Tibial nerve (tissue), 4 donors: ENCODE data around the gene TMEM94. TPM values are rescaled to one million over a fixed set of nuclear protein-coding genes. Genes with fewer than 3 reads are reported as not detected.
A peak's percentile ranks its signal among the peaks of the same experiment; 100 is the strongest.

Source experiments
- DNase-seq, 2 donors: peaks; one replicate each; pipeline ENCODE4 v3.0.0-alpha.2; 2019; ENCODE audit warnings: low spot score in 2 of 2
- H3K27ac ChIP-seq, 4 donors: fragments of 200-600 bp; sonication (generic) in 3 of 4; one replicate each; pipeline ENCODE4 v1.5.1; 2017 to 2019; ENCODE audit warnings: mild to moderate bottlenecking in 1 of 4
- H3K27me3 ChIP-seq, 2 donors: fragments of 200-600 bp; sonication (generic) in 1 of 2; one replicate each; pipeline versions ENCODE4 v1.5.1 to v1.6.0; 2017 to 2019
- H3K36me3 ChIP-seq, 3 donors: fragments of 200-600 bp; sonication (generic); one replicate each; pipeline ENCODE4 v1.5.1; 2018 to 2019
- H3K4me1 ChIP-seq, 4 donors: fragments of 200-600 bp; sonication (generic) in 3 of 4; one replicate each; pipeline ENCODE4 v1.5.1; 2017 to 2019
- H3K4me3 ChIP-seq, 4 donors: fragments of 200-600 bp; sonication (generic) in 3 of 4; one replicate each; pipeline ENCODE4 v1.5.1; 2017 to 2019; ENCODE audit warnings: mild to moderate bottlenecking in 1 of 4, moderate library complexity in 1 of 4
- H3K9me3 ChIP-seq, 4 donors: fragments of 200-600 bp; sonication (generic) in 3 of 4; one replicate each; pipeline ENCODE4 v1.5.1; 2017 to 2019
- CTCF ChIP-seq, 5 experiments: fragments of 200-600 bp in 3 of 5; fragments of 450-650 bp in 2 of 5; sonication (generic) in 3 of 5; IDR thresholded peaks; one replicate each; pipeline ENCODE4 v1.5.1; 2016 to 2019; ENCODE audit warnings: antibody characterized with exemption in 5 of 5, mild to moderate bottlenecking in 3 of 5, moderate library complexity in 2 of 5
- EP300 ChIP-seq, 2 donors: sonication (generic); formaldehyde crosslinking; IDR thresholded peaks; one replicate each; pipeline ENCODE4 v1.6.1; 2017; ENCODE audit warnings: antibody characterized with exemption in 2 of 2, mild to moderate bottlenecking in 1 of 2
- POLR2A ChIP-seq, 2 donors: fragments of 450-650 bp; IDR thresholded peaks; one replicate each; pipeline ENCODE4 v1.6.1; 2017; ENCODE audit warnings: antibody characterized with exemption in 2 of 2, mild to moderate bottlenecking in 2 of 2, moderate library complexity in 2 of 2
- WGBS, 2 donors: methylation state at CpG; one replicate each; pipeline ENCODE4 v1.1.5; 2018; 5-methylcytosine and 5-hydroxymethylcytosine counted together
- total RNA-seq, 4 donors: library from RNA; depleted of rRNA; stranded (reverse); fragments of >200 nt; gene quantifications; one replicate each; pipeline ENCODE4 v1.1.0, GENCODE V29; 2016

TMEM94 gene
- total RNA-seq, 4 donors from 2014 or later: 84.3 to 95.1 (median 89.9) TPM

- WGBS, 2 donors: 61 to 65% methylated on average over 21 of the region's 21 CpGs
- no peak overlapping the region for H3K4me3 ChIP-seq
- H3K36me3 ChIP-seq: peaks cover 0 to 90% (median 23%) of the 10 kb centered on the region in 3 donors
- TF ChIP-seq CTCF (IDR thresholded peaks at IDR 0.05) (no peak), EP300 (IDR thresholded peaks at IDR 0.05) (no peak), POLR2A (IDR thresholded peaks at IDR 0.05) (no peak)
- peaks cover 0 to 49% (median 16%) of the 10 kb centered on the region in 4 donors for H3K4me1 ChIP-seq
- H3K9me3 ChIP-seq: no peaks in the 10 kb centered on the region
- H3K27me3 ChIP-seq: no peaks in the 10 kb centered on the region
- H3K27ac ChIP-seq: peak overlapping the region in 2 of 4 donors; percentile 90 to 96
- no peak for DNase-seq
These were observed 41.7 kb downstream of the TMEM94 start for GRCh38 chr17:75498039-75498725.

GRCh38 chr17:75498726-75499213 lies 42.3 kb downstream of the TMEM94 start:
- DNase-seq: no peak
- H3K9me3 ChIP-seq: no peaks in the 10 kb centered on the region
- peak overlapping the region in 2 of 4 donors; percentile 90 to 96 for H3K27ac ChIP-seq
- H3K36me3 ChIP-seq: peaks cover 0 to 90% (median 17%) of the 10 kb centered on the region in 3 donors
- peaks cover 0 to 52% (median 16%) of the 10 kb centered on the region in 4 donors for H3K4me1 ChIP-seq
- no peaks in the 10 kb centered on the region for H3K27me3 ChIP-seq
- 49 to 55% methylated on average over 14 to 16 of the region's 16 CpGs for WGBS, 2 donors
- no peak overlapping the region for H3K4me3 ChIP-seq
- TF ChIP-seq CTCF (IDR thresholded peaks at IDR 0.05): no peak

GRCh38 chr17:75499313-75500022 lies 43.0 kb downstream of the TMEM94 start:
- peaks cover 0 to 90% (median 15%) of the 10 kb centered on the region in 3 donors for H3K36me3 ChIP-seq
- no peaks in the 10 kb centered on the region for H3K9me3 ChIP-seq
- H3K27me3 ChIP-seq: no peaks in the 10 kb centered on the region
- no peak for TF ChIP-seq CTCF (IDR thresholded peaks at IDR 0.05)
- peak in 1 of 2 donors; percentile 14 for TF ChIP-seq EP300 (IDR thresholded peaks at IDR 0.05)
- H3K4me3 ChIP-seq: no peak overlapping the region
- H3K27ac ChIP-seq: peak overlapping the region in 3 of 4 donors; percentile 8 to 96 (median 90)
- DNase-seq: no peak
- H3K4me1 ChIP-seq: peaks cover 0 to 59% (median 16%) of the 10 kb centered on the region in 4 donors
- 34 to 37% methylated on average over 15 to 16 of the region's 16 CpGs for WGBS, 2 donors

- Histone ChIP-seq H3K27ac (peak overlapping the region; percentile 37 to 96 (median 80)), H3K36me3 (peaks cover 0 to 90% (median 15%) of the 10 kb centered on the region in 3 donors), H3K9me3 (no peaks in the 10 kb centered on the region), H3K4me1 (peaks cover 0 to 66% (median 16%) of the 10 kb centered on the region in 4 donors), H3K4me3 (no peak overlapping the region), H3K27me3 (no peaks in the 10 kb centered on the region)
- no peak for DNase-seq
- WGBS, 2 donors: 82% methylated on average over 16 to 17 of the region's 17 CpGs
- TF ChIP-seq POLR2A (IDR thresholded peaks at IDR 0.05) (no peak), EP300 (IDR thresholded peaks at IDR 0.05) (no peak), CTCF (IDR thresholded peaks at IDR 0.05) (no peak)
These were observed 44.2 kb downstream of the TMEM94 start for GRCh38 chr17:75500419-75501216.
